Measurements from ENCODE around the gene COL21A1.

The COL21A1 gene

GRCh38 chr6:56232436-56232835 is 14.9 kb downstream of the COL21A1 start (continued):
- no peak for TF ChIP-seq ZBTB10 (tag by site-specific recombination; IDR thresholded peaks at IDR 0.05)
- no peak for TF ChIP-seq HOXC10 (CRISPR knock-in tag; IDR thresholded peaks at IDR 0.05)
- no peak for TF ChIP-seq ZSCAN4 (tag by site-specific recombination; IDR thresholded peaks at IDR 0.05)
- TF ChIP-seq REPIN1 (tag by site-specific recombination; IDR thresholded peaks at IDR 0.05; ENCODE audit: low read depth), result no peak
- TF ChIP-seq ZNF404 (tag by site-specific recombination; IDR thresholded peaks at IDR 0.05), result no peak

- no peaks in the 10 kb centered on the region for H3K36me3 ChIP-seq (ENCODE audit: control insufficient read depth in 2 of 2, insufficient read depth in 1 of 2, low read length in 2 of 2)
- no peaks in the 10 kb centered on the region for H3K9me3 ChIP-seq (ENCODE audit: control insufficient read depth, insufficient read depth, low read depth, low read length)
- TF ChIP-seq, protein P1, sequence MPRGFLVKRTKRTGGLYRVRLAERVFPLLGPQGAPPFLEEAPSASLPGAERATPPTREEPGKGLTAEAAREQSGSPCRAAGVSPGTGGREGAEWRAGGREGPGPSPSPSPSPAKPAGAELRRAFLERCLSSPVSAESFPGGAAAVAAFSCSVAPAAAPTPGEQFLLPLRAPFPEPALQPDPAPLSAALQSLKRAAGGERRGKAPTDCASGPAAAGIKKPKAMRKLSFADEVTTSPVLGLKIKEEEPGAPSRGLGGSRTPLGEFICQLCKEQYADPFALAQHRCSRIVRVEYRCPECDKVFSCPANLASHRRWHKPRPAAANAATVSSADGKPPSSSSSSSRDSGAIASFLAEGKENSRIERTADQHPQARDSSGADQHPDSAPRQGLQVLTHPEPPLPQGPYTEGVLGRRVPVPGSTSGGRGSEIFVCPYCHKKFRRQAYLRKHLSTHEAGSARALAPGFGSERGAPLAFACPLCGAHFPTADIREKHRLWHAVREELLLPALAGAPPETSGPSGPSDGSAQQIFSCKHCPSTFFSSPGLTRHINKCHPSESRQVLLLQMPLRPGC (tag by site-specific recombination; IDR thresholded peaks at IDR 0.05), result no peak
- TF ChIP-seq ZNF266 (tag by site-specific recombination; IDR thresholded peaks at IDR 0.05; ENCODE audit: low read depth) (no peak), ZNF529 (tag by site-specific recombination; IDR thresholded peaks at IDR 0.05; ENCODE audit: insufficient replicate concordance) (no peak), ZNF404 (tag by site-specific recombination; IDR thresholded peaks at IDR 0.05) (no peak), SCRT1 (tag by site-specific recombination; IDR thresholded peaks at IDR 0.05; ENCODE audit: borderline replicate concordance) (no peak), ZNF610 (tag by site-specific recombination; IDR thresholded peaks at IDR 0.05; ENCODE audit: borderline replicate concordance) (no peak), ZNF366 (tag by site-specific recombination; conservative IDR thresholded peaks at IDR 0.05) (no peak), ZNF501 (tag by site-specific recombination; IDR thresholded peaks at IDR 0.05) (no peak), ZNF354C (tag by site-specific recombination; IDR thresholded peaks at IDR 0.05; ENCODE audit: borderline replicate concordance, low read depth) (no peak), GLI4 (tag by site-specific recombination; IDR thresholded peaks at IDR 0.05) (no peak), ZNF146 (tag by site-specific recombination; IDR thresholded peaks at IDR 0.05) (no peak), GFI1B (tag by site-specific recombination; IDR thresholded peaks at IDR 0.05) (no peak), ZEB2 (tag by site-specific recombination; IDR thresholded peaks at IDR 0.05) (no peak), KLF9 (tag by site-specific recombination; IDR thresholded peaks at IDR 0.05; ENCODE audit: low read depth) (no peak), ZNF175 (tag by site-specific recombination; IDR thresholded peaks at IDR 0.05) (no peak), ZNF701 (tag by site-specific recombination; IDR thresholded peaks at IDR 0.05) (no peak), ZBTB10 (tag by site-specific recombination; IDR thresholded peaks at IDR 0.05) (no peak)
- H3K27ac ChIP-seq (ENCODE audit: extremely low read depth, low read depth, low read length), result no peak overlapping the region
- peaks cover 7% of the 10 kb centered on the region for H3K4me1 ChIP-seq (ENCODE audit: control insufficient read depth, insufficient read depth, low read length)
- H3K4me3 ChIP-seq (ENCODE audit: low read depth, low read length), result no peak overlapping the region
- CTCF ChIA-PET, result interaction anchor here (0.8 to 1.0 kb wide), 2 partner anchors 12 to 15 kb away, joined by 3 read pairs; partner anchors contain the start of gene COL21A1
- POLR2A ChIA-PET, result no interaction called here
Measured at GRCh38 chr6:56231827-56232226, 15.6 kb downstream of the COL21A1 start.

Data from HEK293 (cell line).